NB4 (cell line): Measurements from ENCODE around the gene AAR2.

Experiments used
- CTCF ChIP-seq: IDR thresholded peaks from one replicate; pipeline ENCODE4 v1.5.1; 2012; ENCODE audit warnings: low read depth, low read length
- MYC ChIP-seq: IDR thresholded peaks from 2 replicates; pipeline ENCODE4 v1.6.1; 2011; ENCODE audit warnings: low read depth, low read length
- POLR2A ChIP-seq: IDR thresholded peaks from 2 replicates; pipeline ENCODE4 v1.6.1; 2011; ENCODE audit warnings: mild to moderate bottlenecking; ENCODE audit not compliant: insufficient read length; ENCODE audit errors: extremely low read depth

DNA sequence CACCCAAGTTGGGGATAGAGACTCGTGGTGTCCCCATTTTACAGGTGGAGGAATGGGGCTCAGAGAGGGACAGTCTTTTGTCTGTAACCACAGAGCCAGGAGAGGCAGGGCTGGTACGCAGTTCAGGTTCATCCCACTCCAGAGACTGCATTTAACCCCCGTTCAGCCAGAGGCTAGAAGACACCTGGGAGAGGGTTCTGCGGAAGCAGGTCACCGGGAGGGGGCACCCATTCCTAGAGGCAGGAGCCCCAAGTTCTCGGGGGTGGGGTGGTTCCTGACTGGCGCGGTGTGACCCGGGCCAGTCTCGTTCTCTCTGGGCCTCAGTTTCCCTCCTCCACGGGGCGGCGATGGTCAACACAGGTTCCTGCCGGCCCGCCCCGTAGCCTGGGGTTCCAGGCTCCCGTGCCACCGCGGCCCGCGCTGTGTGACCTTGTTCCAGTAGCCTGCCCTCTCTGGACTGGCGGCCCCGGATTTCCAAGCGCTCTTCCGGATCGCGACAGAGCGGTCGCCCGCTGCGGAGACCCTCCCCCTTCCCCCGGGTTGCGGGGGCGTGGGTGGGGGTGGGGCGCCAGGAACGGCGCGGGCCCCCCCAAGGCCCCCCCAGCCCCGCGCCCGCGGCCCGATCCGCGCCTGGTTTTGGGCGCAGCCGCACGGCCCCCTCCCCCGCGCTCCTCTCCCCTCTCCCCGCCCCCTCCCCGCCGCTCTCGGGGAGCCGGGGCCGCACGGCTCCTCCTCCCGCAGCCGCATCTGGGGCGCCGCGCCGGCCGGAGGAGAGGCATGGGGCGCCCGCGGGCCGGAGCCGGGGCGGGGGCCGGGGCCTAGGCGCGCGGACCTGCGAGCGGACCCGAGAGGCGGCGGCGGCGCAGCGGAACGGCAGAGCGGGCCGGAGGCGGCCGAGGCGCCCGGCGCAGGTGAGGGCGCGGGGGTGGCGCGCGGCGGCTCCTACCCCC, 69.6 kb downstream of the AAR2 start, which contains the start of gene DLGAP4:
- TF ChIP-seq MYC: no peak
- no peak for TF ChIP-seq POLR2A
- no peak for TF ChIP-seq CTCF
